ENCODE results near the gene RAB22A.

DNA sequence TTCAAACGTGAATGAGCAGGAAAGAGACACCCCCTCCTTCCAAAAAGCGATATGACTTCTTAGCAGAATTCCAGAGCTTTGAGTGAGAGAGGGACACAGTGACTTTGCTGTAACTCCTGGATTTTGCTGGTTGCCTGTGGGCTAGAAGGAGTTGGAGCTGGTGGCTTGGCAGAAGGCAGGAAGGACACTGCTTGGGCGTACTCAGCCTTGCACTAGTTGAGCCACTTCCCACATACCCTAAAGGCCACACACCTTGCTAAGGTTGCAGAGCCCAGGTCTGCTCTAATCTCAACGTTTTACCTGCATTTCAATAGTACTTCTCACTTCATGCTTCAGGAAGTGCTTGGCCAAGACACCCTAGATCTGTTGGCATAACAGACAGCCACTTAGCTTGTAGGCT is 30.6 kb downstream of the RAB22A start:
- TF ChIP-seq CTCF (IDR thresholded peaks at IDR 0.05), result no peak
- TF ChIP-seq POLR2A (IDR thresholded peaks at IDR 0.05), result no peak
- TF ChIP-seq POLR2AphosphoS5 (IDR thresholded peaks at IDR 0.05), result no peak
